NT2/D1 (cell line): Measurements from ENCODE around the gene CFAP206.

Source experiments
- SUZ12 ChIP-seq: IDR thresholded peaks from 2 replicates; pipeline ENCODE4 v1.6.1; 2011; ENCODE audit not compliant: insufficient read length, insufficient read depth; ENCODE audit errors: extremely low read depth
- YY1 ChIP-seq: IDR thresholded peaks from 2 replicates; pipeline ENCODE4 v1.6.1; 2011; ENCODE audit not compliant: insufficient read length, insufficient read depth

DNA sequence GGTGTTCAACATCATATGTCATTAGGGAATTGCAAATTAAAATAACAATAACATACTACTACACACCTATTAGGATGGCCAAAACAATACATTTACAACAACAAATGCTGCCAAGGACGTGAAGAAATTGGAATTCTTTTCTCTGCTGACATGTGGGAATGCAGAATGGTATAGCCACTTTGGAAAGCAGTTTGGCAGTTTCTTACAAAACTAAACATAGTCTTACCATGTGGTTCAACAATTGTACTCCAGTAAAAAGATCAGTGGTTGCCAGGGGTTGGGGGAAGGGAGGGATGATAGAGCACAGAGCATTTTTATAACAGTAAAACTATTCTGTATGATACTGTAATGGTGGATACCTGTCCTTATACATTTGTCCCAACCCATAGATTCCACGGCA, 12.3 kb upstream of the CFAP206 start:
- TF ChIP-seq YY1 (no peak), SUZ12 (no peak)
